HK-2 (cell line): ENCODE measurements around the gene RANBP10.

Source experiments
- DNase-seq: peaks from one replicate; pipeline ENCODE4 v3.0.0-alpha.2; 2018; ENCODE audit not compliant: unreplicated experiment

The RANBP10 gene

DNA sequence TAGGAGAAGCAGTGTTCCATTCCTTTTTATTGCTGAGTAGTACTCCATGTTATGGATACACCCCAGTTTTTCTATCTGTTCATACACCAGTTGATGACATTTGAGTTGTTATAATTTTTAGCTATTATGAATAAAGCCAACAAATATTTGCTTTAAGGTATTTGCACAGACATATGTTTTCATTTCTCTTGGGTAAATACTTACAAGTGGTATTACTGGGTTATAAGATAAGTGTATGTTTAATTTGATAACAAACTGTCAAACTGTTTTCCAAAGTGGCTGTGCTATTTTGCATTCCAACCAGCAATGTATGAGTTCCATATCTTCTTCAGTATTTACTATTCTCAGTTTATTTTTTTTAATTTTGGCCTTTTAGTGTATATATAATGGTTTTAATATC is 59.5 kb downstream of the RANBP10 start:
- DNase-seq: no peak

DNA sequence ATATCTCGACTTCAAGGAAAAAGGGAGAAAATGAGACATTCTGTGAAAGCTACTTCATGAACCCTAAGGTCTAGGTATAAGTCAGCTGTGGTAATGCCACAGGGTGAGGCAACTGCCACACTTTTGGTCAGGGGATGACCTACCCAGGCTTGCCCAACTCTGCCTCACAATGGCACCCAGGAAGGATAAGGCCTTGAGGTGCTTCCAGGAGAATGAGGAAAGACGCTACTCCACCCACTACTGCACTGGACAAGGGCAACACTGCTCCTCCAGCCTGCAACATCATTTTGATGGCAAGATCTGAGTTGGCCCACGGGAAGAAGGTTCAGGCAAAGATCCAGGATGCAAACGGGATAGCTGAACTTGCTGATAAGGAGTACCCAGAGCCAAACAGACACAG is 65.2 kb downstream of the RANBP10 start:
- no peak for DNase-seq

DNA sequence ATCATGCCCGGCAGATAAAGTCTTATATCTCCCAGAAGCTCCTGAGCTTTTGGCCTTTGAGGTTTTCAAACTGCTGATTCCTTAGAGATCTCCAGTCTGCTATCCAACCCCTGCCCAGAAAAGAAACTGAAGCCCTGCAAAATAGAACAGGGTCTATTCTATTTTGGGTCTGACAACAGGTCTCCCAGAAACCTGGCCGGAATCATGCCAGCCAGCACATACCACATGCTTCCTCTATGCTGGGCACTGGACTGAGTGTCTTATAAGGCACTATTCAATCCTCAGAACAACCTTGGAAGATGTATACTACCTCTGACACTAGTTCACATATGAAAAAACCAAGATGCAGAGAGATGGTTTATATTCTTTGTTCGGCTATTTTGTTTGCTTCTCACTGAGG is 66.0 kb downstream of the RANBP10 start:
- no peak for DNase-seq

DNA sequence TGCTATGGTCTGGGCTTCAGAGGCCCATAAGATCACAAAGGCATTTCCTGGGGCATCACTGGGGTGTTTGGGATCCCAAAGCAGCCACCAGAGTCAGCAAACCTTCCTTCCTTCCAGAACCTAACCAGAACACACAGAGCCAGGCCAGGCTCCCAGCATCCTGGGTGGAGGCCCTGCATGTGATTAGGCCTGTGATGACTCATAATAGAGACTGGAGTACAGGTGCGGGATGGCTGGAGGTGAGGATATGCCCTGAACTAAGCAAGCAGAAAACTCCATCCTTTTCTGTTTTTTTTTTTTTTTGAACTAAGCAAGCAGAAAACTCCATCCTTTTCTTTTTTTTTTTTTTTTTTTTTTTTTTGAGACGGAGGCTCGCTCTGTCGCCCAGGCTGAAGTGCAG is 69.5 kb downstream of the RANBP10 start:
- DNase-seq: no peak

DNA sequence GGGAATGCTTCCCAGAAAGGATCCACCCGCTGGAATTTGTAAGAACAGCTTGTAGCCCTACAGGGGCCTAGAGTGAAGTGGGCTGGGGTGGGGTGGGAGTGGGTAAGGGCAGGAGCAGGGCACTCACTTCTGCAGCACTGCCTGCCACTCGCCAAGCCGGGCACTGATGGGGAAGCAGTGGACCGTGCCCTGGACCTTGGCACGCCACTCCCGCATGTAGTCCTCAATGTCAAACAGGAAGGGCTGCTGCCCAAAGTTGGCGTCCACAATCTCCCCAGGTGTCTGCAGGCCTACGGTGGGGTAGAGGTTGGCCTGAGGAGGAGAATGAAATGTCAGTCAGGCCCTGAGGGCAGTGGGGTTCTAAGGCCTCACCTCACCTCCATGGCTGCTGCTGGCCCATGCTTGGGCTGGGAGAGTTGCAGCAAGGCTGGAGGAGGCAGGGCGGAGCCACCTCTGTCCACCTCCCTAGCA is 71.6 kb downstream of the RANBP10 start:
- DNase-seq: no peak

DNA sequence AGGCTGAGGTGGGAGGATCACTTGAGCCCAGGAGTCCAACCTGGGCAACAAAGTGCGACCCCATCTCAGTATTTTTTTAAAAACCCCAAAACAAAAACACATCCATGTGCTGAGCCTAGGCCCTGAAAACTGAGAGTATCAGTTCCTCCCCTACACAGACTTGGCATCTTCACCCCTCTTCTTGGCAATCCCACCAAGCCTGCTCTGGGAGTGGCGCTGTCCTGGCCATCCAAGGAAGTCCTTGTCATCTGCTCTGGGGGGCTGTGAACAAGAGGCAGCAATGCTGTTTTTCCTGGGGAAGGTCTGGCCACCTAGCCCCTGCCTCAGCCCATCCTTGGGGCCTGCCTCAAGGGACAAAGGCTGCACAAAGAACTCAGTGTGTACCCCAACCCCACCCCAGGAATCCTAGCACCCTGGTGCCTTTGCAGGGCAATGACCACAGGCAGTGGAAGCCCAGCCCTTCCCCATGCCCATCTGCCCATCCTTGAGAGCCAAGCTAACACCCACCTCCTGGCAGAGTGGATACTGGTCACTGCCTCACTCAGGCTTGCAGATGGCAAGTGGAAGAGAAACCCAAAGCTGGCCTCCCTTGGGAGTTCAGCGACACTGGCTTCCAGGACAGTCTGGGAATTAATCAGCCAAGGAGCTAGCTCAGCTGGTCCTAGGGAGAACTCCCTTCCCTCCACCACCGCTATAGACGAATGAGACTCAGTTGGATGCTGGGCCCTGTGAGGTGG is 72.5 kb downstream of the RANBP10 start:
- DNase-seq: no peak

DNA sequence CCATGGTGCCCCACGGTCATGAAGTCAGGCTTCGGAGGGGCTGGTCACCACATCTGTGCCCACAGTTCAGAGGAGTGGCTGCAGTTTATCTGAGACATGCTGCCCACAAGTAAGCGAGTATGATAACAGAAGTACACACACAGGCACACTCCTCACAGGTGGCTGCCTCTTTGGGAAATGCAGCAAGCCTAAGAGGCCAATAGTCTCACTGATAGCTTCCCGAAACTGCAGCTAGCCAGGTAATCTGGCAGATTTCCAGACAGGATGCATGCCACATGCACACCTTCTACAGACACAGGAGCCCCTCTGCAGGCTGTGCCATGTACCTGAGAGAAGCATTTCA is 74.6 kb downstream of the RANBP10 start:
- DNase-seq: no peak

DNA sequence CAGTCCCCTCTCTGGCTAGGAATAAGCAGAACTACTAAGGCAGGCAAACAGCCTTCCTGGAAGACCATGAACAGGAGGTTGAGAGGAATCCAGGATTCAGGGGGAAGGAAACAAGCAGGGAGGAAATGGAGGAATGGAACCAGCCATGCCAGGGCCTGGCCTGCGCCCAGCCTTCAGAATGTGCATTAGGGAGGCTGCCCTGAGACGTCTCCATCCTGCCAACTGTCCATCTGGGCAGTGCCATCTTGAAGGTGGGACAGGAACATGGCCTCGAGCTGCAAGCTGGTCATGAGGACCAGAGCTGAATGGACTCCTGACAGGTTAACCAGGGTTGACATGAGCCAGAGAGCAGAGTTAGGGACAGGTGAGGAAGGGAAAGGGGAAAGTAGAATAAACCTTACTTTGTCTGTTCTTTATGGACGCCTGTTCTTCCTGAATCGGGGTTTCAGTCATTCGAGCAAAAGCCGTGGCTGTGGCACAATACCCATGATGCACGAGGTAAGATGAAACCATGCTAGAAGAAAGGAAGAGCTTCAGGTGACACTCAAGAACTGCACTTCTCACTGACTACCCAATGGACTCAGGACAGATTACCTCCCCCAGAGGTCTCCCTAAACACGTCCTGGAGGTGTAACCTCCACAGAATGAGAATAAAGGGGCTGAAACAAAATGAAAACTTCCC is 75.1 kb downstream of the RANBP10 start:
- DNase-seq: no peak

DNA sequence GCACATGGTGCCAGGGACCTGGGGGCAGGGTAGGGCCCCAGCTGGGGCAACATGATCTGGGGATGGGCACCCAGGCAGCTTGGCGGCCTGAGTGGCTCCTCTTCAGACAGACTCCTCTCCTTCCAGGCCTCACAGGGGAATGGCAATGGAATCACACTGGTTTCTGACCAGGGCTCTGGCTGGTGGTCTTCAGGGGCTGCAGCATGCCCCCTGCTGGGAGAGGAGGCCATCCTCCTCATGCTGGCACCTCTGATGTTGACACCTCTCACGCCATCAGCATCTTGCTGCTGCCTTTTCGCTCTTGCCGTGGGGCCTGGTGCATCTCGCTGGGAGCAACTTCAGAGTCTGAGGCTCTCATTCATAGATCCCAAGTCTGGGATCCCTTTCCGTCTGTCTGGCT is 76.0 kb downstream of the RANBP10 start:
- DNase-seq: no peak

DNA sequence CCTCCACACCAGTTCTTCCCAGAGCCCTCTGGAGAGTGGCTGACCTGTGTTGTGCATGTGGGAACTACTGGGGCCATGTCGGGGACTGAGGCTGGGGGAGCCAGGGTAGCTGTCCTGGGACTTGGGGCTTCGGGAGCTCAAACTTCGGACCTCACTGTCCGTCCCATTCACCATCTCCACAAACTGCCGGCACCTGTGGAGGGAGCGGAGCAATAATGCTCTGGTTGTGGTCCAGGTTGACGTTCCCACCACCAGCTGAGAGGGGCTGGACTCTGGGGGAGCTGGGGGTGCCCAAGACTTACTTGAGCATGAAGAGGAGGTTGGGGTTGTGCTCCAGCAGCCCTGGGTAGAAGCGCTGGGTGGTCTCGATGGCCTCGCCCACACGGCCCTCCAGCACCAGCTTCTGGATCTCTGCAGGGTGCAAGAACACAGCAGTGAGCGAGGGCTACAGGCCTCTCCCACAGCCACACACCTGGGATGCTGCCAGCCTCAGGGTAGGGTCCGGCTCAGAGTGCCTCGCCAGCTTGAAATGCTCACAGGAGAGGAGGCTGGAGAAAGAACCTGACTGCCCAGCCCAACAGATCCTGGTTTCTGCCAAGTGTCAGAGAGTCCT is 76.6 kb downstream of the RANBP10 start:
- DNase-seq: no peak

DNA sequence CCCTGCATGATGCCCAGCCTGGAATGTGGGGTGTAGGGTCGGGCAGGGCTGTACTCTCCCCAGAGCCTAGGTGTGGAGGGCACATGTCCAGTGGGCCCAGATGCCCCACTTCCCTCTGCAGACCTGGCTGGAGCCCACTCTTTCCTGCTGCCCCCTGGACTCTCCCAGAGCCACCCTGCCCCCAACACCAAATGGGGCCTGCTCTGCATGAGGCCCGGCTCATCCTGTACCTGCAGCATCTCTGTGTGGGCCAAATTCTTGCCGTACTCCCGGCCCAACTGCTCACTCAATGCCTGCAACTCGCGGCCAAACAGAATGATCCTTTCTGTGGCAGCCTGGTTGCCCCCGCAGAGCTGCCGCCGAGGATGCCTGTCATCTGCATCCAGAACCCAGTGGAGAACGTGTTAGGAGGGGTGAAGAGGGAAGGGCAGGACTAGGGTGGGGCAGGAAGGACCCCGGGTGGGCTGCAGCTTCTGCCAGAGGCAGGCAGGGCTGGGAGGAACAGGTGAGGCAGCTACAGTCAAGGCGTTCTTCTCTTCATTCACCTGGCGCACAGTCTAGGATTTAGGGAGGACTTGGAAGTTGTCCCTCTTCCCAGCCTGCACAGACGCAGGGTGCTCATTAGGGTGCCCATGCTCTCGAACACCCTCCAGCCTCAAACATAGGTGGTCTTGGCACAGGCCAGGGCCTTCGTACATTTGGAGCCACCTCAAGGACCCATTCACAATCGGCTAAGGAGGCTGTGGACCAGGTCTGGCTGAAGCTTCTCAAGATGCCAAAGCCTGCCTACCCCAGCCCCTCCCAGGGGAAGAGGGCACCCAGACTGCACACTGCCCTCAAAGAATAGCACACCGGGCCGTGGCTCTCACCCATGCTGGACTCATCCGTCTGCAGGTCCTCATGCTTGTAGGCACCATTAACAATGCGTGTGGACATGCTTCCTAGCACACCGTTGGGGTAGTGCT is 78.6 kb downstream of the RANBP10 start:
- no peak for DNase-seq

DNA sequence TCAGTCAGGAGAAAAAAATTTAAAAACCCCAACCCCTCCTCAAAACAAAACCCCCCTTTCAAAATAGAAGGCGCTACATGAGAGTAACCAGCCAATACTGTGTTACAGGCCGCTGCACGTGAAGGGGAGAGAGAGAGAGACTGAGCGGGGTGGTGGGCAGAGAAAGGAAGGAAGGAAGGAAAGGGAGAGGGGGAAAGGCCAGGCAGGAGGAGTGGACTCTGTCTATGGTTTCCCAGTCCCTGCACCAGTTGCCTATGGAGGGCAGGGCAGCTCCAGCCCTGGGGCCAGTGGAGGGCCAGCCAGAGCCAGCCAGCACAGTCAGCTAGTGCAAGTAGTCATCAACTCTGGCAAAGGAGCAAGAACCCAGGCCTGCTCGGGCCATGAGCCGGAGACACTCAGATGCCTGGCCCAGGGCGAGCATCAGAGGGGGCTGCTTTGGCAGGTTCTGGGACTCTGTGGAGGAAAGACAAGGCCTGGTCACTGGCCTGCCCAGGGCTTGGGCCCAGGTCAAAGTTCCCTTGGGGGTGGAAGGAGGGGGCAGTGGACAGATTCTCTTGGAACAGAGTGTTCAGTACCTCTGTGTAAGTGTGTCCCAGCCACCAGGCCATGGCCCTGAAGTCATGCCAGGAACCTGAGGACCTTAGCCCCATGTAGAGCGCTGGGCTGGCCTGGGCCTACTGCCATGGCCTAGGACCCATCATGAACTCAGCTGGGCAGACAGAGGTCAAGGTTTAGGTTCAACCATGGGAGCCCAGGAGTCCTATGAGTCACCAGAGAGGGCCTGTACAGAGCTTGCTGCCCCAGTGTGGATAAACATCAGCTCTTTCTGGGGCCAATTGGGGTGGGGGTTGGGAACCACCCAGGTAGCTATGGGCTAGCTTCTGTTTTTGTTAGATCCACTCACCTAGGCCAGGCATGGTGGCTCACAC is 80.0 kb downstream of the RANBP10 start:
- no peak for DNase-seq

DNA sequence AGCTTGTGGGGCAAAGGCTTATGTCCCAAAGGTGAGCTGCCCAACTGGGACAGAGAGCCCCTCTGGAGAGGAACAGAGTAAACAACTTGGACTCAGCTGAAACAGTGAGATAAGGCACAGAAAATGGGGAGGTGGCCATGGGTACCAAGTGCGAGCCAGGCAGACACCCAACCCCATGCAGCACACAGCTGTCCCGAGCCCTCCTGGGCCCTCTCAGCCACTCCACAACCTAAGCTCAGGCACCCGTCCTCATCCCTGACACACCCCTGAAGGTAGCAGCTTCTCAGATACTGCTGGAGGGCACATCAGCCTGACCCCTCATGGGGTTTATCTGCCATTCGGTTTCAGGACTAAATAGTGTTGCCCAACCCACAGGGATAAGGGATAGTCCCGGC is 82.5 kb downstream of the RANBP10 start:
- no peak for DNase-seq

DNA sequence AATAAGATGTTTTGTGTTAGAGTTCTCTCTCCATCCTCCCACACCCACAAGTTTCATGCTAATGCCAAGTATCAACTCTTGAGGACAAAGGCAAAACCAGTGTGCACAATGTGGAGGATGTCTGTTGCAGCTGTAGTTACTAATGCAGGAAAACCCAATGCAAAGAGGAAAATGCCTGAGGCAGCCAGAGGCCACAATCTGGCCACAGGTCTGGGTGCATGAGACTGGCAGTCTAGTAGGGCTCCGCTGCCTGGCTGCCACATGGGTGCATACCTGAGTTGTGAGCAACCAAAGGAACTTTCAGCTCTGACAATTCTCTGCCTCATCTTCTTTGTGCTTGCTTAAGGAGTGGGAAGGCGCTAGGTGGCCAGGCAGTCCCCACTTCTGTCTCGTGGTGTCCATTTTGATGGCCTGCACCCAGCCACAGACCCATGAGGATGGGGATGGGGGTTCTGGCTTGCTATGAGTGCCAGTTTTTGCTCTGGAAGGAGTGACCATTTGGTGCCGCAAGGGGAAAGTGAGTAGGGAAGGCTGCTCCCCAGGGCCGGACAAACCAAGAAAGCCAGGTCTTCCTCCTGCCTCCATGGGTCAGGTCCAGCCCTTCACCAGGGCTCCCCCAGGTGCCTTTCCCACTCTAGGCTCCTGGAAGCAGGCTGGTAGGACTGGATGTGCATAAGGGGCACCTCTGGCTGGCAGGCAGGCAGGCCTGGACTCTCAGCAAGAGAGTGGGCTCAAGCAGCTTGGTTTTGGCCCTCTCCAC is 83.0 kb downstream of the RANBP10 start:
- DNase-seq: peak; percentile 77

DNA sequence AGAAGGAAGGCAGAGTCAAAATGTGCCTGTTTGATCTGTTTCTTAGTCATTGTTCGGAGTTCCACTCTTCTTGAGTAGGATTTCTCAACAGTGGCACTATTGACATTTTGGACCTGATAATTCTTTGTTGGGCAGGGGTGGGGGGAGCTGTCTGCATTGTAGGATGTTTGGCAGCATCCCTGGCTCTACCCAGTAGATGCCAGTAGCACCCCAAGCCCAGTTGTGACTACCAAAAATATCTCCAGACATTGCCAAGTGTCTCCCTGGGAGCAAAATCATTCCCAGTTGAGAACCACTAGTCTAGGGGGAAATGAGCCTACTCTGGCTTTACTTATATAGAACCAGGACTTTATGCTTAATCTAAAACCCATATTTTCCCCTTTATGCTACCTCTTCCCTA is 86.1 kb downstream of the RANBP10 start:
- DNase-seq: no peak

DNA sequence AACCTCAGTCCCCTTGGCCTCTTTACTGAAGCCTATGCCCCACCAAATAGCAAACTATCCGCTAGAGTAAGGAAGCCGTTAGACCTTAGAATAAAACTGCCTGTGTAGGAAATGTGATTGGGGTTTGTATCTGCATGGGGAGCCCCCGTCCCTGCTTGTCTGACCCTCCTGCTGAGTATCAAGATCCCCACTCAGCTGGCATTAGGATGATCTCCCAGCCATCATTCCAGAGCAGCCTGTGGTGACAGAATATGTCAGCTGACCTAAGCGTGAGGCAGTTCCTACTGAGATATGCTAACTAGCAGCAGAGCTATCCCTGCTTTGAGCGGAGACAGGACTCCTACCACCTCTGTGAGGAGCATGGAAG is 86.6 kb downstream of the RANBP10 start:
- DNase-seq: peak; percentile 42

DNA sequence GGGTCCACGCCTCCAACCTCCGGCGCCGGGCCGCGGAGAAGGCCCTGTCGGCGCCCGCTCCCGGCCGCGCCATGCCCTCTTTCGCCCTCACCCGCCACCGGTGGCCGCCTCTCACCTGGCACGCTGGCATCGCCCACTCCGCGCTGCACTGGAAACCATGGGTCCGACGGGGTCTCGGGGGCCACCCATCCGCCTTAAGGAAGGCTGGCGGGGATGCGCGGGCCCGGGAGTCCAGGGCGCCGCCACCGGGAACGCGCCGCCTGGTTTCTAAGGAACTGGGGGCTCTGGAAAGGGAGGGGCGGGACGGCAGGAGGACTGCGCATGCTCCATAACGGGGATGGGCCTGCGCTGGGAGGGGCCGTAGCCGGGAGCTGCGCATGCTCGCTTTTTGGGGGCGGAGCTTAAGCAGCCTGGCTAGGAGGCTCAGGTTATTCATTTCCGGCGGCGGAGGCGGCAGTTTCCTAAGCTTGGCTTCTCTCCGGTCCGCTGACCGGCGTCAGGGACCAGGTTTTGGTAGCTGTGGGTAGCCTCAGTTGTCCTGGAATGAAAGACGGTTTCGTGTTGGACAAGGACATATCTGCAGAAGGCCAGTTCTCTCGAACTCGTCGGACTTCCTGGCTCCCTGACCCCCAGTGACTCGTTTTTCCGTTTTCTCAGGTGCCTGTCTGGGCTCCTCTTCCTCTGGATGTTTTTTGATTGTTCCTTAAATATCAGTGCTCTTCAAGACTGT is 87.1 kb downstream of the RANBP10 start, which contains the start of gene GFOD2:
Gene GFOD2, minus strand, starts transcription at position 269 of the 730 bp plus-strand sequence. CDS start 33,601 bp downstream, outside the sequence.
- DNase-seq: peak; percentile 98

DNA sequence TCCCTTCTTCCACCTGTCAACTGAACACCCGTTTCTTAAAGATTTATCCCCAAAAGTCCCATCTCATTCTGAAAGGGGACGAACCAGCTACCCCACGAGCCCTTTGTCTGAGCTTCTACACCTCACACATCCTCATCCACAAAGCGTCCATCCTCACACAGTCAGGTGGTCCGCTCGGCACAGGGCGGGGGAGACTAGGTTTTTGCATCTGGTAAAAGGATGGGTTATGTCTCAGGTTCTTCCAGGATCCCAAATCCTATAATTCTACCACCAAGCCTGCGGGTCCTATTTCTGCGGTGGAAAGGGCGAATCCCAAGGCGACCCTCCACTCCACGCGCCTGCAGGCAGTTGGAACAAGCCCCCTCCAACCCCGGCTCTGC is 87.7 kb downstream of the RANBP10 start:
- no peak for DNase-seq

DNA sequence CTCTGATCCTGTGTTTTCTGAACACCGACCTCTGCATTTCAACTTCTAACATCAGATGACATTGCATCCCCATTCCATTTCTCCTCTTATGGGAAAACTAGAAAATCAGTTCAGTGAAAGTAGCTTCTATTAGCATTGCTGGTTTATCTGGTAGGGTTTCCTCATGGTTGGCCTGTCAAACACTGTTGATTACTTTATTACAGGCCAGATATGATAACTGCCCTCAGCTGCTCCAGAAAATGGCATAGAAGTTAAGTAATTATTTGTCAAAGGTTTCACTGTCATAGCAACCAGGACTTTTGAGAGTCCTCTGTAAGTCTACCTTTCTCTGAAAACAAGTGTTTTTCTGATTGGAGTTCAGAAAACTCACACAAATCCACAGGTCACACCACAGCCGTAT is 90.3 kb downstream of the RANBP10 start:
- DNase-seq: no peak
